HepG2 (cell line): ENCODE measurements around the gene TSSK2. TPM values are rescaled to one million over a fixed set of nuclear protein-coding genes. Genes with fewer than 3 reads are reported as not detected.

Experiments
- AKAP8 ChIP-seq: sonication (generic); formaldehyde crosslinking; IDR thresholded peaks from 2 replicates; pipeline ENCODE4 v1.5.1; 2020; ENCODE audit warnings: mild to moderate bottlenecking, missing genetic modification reagents
- FOXC1 ChIP-seq: sonication (generic); formaldehyde crosslinking; IDR thresholded peaks from 2 replicates; pipeline ENCODE4 v1.8.0; 2022; ENCODE audit warnings: mild to moderate bottlenecking, missing genetic modification reagents, borderline replicate concordance
- HIVEP1 ChIP-seq: sonication (generic); formaldehyde crosslinking; IDR thresholded peaks from 2 replicates; pipeline ENCODE4 v1.4.0; 2020; ENCODE audit warnings: mild to moderate bottlenecking, missing genetic modification reagents
- HOXA5 ChIP-seq: sonication (generic); formaldehyde crosslinking; IDR thresholded peaks from 2 replicates; pipeline ENCODE4 v1.4.0; 2020; ENCODE audit warnings: missing genetic modification reagents
- KLF11 ChIP-seq: IDR thresholded peaks from 2 replicates; pipeline ENCODE4 v1.6.1; 2016; ENCODE audit warnings: missing compliant biosample characterization
- MAFG ChIP-seq: sonication (generic); formaldehyde crosslinking; IDR thresholded peaks from 2 replicates; pipeline ENCODE4 v1.5.1; 2020; ENCODE audit warnings: mild to moderate bottlenecking, missing genetic modification reagents
- NFYC ChIP-seq: IDR thresholded peaks from 2 replicates; pipeline ENCODE4 v1.6.1; 2016; ENCODE audit warnings: missing genetic modification reagents, missing compliant biosample characterization
- PHF8 ChIP-seq: sonication (generic); formaldehyde crosslinking; IDR thresholded peaks from 2 replicates; pipeline ENCODE4 v1.5.0; 2020; ENCODE audit warnings: missing genetic modification reagents
- REL ChIP-seq: sonication (generic); formaldehyde crosslinking; conservative IDR thresholded peaks from 2 replicates; pipeline ENCODE4 v1.8.0; 2022; ENCODE audit warnings: mild to moderate bottlenecking, missing genetic modification reagents, moderate library complexity
- TRIM24 ChIP-seq: sonication (generic); formaldehyde crosslinking; IDR thresholded peaks from 2 replicates; pipeline ENCODE4 v1.8.0; 2022; ENCODE audit warnings: mild to moderate bottlenecking, missing genetic modification reagents
- ZNF143 ChIP-seq: sonication (generic); formaldehyde crosslinking; IDR thresholded peaks from 2 replicates; pipeline ENCODE4 v1.4.0; 2020; ENCODE audit warnings: missing genetic modification reagents
- ZNF263 ChIP-seq: sonication (generic); formaldehyde crosslinking; IDR thresholded peaks from 2 replicates; pipeline ENCODE4 v1.4.0; 2020; ENCODE audit warnings: missing genetic modification reagents
- ZNF484 ChIP-seq: sonication (generic); formaldehyde crosslinking; IDR thresholded peaks from 2 replicates; pipeline ENCODE4 v1.5.1; 2020; ENCODE audit warnings: mild to moderate bottlenecking, low read depth, missing genetic modification reagents, borderline replicate concordance
- ZNF792 ChIP-seq: IDR thresholded peaks from 2 replicates; pipeline ENCODE4 v1.6.1; 2016
- ZSCAN29 ChIP-seq: sonication (generic); formaldehyde crosslinking; conservative IDR thresholded peaks from 2 replicates; pipeline ENCODE4 v1.4.0; 2020; ENCODE audit warnings: mild to moderate bottlenecking, missing genetic modification reagents
- ZSCAN9 ChIP-seq: IDR thresholded peaks from 2 replicates; pipeline ENCODE4 v1.6.1; 2016; ENCODE audit warnings: borderline replicate concordance
- polyA plus RNA-seq, 8 experiments: library from polyadenylated mRNA; depleted of rRNA in 3 of 8; stranded (reverse) in 7 of 8; unstranded in 1 of 8; fragments of >200 nt; fragmentation: Illumina TruSeq in 4 of 8; extraction: Trizol in 4 of 8; gene quantifications; 2 replicates each; pipeline versions ENCODE4 v1.2.1 to v1.2.3, GENCODE V29; 2011 to 2016; ENCODE audit warnings: low read depth in 4 of 8, missing spikeins in 1 of 8, mixed read lengths in 1 of 8; ENCODE audit not compliant: insufficient read depth in 1 of 8
- total RNA-seq, 5 experiments: library from RNA; depleted of rRNA; stranded (reverse); fragments of >200 nt; fragmentation: Illumina TruSeq; extraction: Trizol; gene quantifications; 2 replicates each; pipeline ENCODE4 v1.2.3, GENCODE V29; 2016; ENCODE audit warnings: low read depth in 1 of 5
- TF ChIP-seq, protein P1 (sequence below): sonication (generic); formaldehyde crosslinking; IDR thresholded peaks from 2 replicates; pipeline ENCODE4 v1.5.1; 2020; ENCODE audit warnings: mild to moderate bottlenecking, missing genetic modification reagents, borderline replicate concordance
- TF ChIP-seq, protein P2 (sequence below): sonication (generic); formaldehyde crosslinking; IDR thresholded peaks from 2 replicates; pipeline ENCODE4 v1.8.1; 2023; ENCODE audit warnings: mild to moderate bottlenecking, missing genetic modification reagents, borderline replicate concordance
- TF ChIP-seq, protein P3 (sequence below): sonication (generic); formaldehyde crosslinking; IDR thresholded peaks from 2 replicates; pipeline ENCODE4 v1.4.0; 2020; ENCODE audit warnings: missing genetic modification reagents
- TF ChIP-seq, protein P4 (sequence below): sonication (generic); formaldehyde crosslinking; IDR thresholded peaks from 2 replicates; pipeline ENCODE4 v1.5.0; 2020; ENCODE audit warnings: missing genetic modification reagents
- TF ChIP-seq, protein P5 (sequence below): sonication (generic); formaldehyde crosslinking; IDR thresholded peaks from 2 replicates; pipeline ENCODE4 v1.5.0; 2020; ENCODE audit warnings: mild to moderate bottlenecking, missing genetic modification reagents

The TSSK2 gene
- total and polyA plus RNA-seq, 2 of the 13 experiments (the other 11 are each of a cell fraction or from before 2014, with no cell fraction given): not detected

DNA sequence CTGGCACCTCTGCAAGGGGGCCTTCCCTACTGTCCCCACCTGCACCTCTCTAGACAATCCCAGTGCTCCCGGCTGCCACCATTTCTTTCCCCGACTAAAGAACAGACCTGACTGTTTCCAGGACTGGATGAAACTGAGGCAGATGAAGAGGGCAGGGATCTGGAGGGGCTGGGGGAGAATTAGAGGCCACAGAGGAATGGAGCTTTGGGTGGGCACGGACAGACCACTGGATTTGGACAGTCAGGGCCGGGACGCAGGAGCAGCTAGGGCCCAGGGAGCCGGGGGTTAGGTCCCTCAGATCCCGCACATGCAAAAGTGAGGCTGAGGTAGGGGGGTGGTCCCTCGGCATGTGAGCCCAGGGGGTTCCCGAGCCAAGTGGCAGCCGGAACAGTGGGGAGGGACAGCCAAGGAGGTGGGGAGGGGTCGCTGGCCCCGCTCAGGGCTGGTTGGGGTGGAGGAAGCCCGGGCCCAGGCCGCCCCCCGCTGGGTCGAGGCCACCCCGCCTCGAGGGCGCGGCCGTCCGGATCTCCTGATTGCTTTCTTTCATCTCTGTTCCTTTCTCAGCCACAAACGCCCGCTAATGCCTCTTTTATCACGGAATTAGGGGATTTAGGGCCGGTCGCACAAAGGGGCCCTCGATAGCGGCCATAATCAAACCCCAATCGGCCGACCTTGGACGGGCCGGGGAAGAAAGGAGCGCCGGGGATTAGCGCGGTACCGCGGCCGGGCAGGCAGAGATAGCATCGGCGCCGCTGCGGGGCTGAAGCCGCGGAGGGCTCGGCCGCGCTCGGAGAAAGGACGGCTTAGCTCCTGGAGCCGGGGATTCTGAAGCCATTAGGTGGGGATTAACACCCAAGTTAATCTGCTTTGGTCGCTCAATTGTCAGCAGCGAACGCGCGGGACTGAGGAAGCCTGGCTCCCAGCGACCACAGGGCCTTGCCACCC is 38.2 kb downstream of the TSSK2 start (continued):
- TF ChIP-seq, protein P1, sequence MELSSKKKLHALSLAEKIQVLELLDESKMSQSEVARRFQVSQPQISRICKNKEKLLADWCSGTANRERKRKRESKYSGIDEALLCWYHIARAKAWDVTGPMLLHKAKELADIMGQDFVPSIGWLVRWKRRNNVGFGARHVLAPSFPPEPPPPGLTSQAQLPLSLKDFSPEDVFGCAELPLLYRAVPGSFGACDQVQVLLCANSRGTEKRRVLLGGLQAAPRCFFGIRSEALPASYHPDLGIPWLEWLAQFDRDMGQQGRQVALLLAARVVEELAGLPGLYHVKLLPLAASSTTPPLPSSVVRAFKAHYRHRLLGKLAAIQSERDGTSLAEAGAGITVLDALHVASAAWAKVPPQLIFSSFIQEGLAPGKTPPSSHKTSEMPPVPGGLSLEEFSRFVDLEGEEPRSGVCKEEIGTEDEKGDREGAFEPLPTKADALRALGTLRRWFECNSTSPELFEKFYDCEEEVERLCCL: no peak
- no peak for TF ChIP-seq HOXA5
- no peak for TF ChIP-seq NFYC (CRISPR knock-in tag)
- TF ChIP-seq, protein P2, sequence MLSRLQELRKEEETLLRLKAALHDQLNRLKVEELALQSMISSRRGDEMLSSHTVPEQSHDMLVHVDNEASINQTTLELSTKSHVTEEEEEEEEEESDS (CRISPR knock-in tag): no peak
- no peak for TF ChIP-seq ZNF792
- TF ChIP-seq, protein P3, sequence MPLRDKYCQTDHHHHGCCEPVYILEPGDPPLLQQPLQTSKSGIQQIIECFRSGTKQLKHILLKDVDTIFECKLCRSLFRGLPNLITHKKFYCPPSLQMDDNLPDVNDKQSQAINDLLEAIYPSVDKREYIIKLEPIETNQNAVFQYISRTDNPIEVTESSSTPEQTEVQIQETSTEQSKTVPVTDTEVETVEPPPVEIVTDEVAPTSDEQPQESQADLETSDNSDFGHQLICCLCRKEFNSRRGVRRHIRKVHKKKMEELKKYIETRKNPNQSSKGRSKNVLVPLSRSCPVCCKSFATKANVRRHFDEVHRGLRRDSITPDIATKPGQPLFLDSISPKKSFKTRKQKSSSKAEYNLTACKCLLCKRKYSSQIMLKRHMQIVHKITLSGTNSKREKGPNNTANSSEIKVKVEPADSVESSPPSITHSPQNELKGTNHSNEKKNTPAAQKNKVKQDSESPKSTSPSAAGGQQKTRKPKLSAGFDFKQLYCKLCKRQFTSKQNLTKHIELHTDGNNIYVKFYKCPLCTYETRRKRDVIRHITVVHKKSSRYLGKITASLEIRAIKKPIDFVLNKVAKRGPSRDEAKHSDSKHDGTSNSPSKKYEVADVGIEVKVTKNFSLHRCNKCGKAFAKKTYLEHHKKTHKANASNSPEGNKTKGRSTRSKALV: 0 out of 2 replicates have a peak, but pooled peaks have one; percentile 31
- TF ChIP-seq ZSCAN9 (CRISPR knock-in tag): no peak
- no peak for TF ChIP-seq ZNF143
- no peak for TF ChIP-seq HIVEP1
- TF ChIP-seq TRIM24 (CRISPR knock-in tag): no peak
- no peak for TF ChIP-seq ZSCAN29 (CRISPR knock-in tag)
- TF ChIP-seq AKAP8 (CRISPR knock-in tag): 0 out of 2 replicates have a peak, but pooled peaks have one; percentile 35
- TF ChIP-seq REL (CRISPR knock-in tag): no peak
- TF ChIP-seq ZNF263: no peak
- TF ChIP-seq ZNF484: no peak
- 0 out of 2 replicates have a peak, but pooled peaks have one; percentile 51 for TF ChIP-seq PHF8 (CRISPR knock-in tag)
- TF ChIP-seq, protein P4, sequence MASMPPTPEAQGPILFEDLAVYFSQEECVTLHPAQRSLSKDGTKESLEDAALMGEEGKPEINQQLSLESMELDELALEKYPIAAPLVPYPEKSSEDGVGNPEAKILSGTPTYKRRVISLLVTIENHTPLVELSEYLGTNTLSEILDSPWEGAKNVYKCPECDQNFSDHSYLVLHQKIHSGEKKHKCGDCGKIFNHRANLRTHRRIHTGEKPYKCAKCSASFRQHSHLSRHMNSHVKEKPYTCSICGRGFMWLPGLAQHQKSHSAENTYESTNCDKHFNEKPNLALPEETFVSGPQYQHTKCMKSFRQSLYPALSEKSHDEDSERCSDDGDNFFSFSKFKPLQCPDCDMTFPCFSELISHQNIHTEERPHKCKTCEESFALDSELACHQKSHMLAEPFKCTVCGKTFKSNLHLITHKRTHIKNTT: no peak
- TF ChIP-seq MAFG (CRISPR knock-in tag): no peak
- TF ChIP-seq, protein P5, sequence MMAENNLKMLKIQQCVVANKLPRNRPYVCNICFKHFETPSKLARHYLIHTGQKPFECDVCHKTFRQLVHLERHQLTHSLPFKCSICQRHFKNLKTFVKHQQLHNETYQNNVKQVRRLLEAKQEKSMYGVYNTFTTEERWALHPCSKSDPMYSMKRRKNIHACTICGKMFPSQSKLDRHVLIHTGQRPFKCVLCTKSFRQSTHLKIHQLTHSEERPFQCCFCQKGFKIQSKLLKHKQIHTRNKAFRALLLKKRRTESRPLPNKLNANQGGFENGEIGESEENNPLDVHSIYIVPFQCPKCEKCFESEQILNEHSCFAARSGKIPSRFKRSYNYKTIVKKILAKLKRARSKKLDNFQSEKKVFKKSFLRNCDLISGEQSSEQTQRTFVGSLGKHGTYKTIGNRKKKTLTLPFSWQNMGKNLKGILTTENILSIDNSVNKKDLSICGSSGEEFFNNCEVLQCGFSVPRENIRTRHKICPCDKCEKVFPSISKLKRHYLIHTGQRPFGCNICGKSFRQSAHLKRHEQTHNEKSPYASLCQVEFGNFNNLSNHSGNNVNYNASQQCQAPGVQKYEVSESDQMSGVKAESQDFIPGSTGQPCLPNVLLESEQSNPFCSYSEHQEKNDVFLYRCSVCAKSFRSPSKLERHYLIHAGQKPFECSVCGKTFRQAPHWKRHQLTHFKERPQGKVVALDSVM (CRISPR knock-in tag): no peak
- TF ChIP-seq FOXC1 (CRISPR knock-in tag): no peak
- TF ChIP-seq KLF11 (CRISPR knock-in tag): no peak
